ENCODE results near the gene SERPINE1.
"Not testable (repeated sequence)": the region's sequence is repeated elsewhere in the genome, so short reads cannot be mapped to it uniquely, and the experiment has no call there.

The SERPINE1 gene

GRCh38 chr7:101125989-101126650 is 784 bp upstream of the SERPINE1 start:
- no peak for DNase-seq

DNA sequence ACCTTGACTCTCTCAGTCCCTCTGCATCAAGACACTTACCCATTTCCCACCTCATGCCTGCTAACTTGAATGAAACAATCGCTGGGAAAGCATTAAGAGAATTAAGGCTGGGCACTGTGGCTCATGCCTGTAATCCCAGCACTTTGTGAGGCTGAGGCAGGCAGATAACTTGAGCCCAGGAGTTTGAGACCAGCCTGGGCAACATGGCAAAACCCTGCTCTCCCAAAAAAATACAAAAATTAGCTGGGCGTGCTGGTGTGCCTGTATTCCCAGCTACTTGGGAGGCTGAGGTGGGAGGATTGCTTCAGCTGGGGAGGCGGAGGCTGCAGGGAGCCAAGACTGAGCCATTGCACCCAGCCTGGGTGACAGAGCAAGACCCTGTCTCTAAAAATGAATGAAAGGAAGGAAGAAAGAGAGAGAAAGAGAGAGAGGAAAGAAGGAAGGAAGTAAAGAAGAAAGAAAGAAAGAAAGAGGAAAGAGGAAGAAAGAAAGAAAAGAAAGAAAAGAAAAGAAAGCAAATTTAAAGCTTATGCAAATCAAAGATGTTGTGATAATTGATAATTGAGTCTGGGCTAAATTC is 646 bp downstream of the SERPINE1 start:
- no peak for DNase-seq

DNA sequence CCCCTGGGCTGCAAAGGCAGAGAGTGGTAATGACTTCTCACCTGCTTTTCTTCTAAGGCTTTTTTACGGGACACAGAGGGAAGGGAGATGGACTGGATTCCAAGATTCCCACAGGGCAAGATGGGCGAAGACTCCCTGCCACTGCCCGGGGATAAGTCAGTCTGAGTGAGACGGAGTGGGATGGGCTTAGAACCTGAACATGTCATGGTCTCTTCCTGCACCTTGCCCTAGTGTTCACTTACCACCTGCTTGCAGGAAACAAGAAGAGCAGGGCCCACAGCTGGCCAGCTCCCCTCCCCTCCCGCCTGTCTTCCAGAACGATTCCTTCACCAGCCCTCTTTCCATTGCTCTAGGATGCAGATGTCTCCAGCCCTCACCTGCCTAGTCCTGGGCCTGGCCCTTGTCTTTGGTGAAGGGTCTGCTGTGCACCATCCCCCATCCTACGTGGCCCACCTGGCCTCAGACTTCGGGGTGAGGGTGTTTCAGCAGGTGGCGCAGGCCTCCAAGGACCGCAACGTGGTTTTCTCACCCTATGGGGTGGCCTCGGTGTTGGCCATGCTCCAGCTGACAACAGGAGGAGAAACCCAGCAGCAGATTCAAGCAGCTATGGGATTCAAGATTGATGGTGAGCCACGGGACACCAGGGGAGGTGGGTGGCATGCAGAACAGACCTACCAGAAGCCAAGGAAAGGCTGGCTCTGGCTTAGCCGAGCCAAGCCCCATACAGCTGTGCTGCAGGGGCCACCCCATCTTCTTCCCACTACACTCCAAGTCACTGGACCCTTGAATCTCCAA is 1.3 kb downstream of the SERPINE1 start:
- no peak for DNase-seq

DNA sequence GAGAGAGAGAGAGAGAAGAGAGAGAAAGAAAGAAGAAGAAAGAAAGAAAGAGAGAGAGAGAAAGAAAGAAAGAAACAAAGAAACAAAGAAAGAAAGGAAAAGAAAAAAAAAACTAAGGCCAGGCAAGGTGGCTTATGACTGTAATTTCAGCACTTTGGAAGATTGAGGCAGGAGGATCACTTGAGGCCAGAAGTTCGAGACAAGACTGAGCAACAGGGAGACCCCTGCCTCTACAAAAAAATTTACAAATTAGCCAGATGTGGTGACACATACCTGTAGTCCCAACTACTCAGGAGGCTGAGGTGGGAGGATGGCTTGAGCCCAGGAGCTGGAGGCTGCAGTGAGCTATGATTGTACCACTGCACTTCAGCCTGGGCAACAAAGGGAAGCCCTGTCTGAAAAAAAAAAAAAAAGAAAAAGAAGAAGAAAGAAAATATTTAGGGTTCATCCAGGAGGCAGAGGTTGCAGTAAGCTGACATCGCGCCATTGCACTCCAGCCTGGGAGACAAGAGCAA is 2.8 kb downstream of the SERPINE1 start:
- no peak for DNase-seq

DNA sequence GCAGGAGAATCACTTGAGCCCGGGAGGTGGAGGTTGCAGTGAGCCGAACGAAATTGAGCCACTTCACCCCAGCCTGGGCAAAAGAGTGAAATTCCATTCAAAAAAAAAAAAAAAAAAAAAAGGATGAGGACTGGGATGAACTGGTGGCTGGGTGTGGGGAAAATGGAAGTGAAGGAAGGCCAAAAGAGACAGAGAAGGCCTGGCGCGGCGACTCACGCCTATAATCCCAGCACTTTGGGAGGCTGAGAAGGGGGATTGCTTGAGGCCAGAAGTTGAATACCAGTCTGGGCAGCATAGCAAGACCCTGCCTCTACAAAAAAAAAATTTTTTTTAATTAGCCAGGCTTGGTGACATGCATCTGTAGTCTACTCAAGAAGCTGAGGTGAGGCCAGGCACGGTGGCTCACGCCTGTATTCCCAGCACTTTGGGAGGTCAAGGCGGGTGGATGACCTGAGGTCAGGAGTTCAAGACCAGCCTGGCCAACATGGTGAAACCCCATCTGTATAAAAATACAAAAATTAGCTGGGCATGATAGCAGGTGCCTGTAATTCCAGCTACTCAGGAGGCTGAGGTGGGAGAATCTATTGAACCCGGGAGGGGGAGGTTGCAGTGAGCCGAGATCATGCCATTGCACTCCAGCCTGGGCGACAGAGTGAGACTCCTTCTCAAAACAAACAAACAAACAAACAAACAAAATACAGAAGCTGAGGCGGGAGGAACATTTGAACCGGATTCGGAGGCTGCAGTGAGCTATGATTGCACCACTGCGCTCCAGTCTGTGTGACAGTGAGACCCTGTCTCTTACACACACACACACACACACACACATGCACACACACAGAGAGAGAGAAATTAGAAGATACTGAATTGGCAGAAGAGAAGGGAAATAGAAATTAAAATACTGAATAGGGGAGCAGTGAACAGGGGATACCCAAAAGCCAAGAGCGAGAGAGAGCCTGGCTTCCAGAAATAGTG is 6.0 kb downstream of the SERPINE1 start:
- not testable (repeated sequence) for DNase-seq

DNA sequence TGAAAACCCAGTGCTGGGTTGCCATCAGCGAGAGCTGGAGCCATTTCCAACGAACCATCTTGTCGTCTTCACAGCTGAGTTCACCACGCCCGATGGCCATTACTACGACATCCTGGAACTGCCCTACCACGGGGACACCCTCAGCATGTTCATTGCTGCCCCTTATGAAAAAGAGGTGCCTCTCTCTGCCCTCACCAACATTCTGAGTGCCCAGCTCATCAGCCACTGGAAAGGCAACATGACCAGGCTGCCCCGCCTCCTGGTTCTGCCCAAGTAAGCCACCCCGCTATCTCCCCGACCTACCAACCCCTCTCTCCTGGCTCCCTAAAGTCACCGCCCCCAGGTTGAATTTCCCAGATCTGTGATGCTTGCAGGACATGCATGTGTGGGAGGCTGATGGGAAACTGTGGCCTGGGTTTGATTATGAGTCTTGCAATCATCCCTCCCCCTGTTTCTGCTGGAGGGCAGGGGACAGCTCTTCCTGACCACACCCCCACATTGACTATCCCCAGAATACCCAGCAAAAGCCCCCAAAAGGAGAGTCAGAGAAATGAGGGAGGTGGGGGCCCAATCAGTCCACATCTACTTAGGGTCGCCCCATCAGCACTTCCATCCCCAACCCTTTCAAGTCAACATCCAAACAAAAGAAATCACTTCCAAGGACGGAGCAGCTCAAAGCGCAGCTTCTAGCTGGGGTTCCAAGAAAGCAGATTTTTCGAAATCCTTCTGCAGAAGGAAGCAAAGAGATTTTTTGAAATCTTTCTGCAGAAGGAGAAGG is 6.9 kb downstream of the SERPINE1 start:
- no peak for DNase-seq

DNA sequence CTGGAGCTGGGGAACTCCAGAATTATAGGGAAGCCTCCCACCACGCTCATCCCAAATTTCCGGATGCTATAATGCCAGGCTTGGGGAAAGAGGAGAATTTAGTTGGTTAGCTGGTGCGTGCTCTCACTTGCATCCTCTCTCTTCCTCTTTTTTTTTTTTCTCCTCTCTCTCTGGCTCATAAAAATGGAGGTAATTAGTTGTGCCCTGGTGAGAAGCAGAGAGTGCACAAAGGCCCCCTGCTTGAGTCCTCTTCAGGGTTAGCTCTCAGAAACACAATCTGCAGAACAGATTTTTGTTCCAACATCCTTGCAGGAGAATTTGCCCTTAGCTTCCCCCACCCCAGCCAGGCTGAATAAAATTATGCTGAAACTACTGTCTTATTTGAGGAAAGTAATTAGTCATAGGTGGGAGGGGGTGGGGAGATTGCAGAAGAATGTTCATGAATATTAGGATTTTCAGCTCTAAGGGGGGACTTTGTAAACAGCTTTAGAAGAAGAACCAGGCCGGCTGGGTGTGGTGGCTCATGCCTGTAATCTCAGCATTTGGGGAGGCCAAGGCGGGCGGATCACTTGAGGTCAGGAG is 7.6 kb downstream of the SERPINE1 start:
- DNase-seq, result no peak

- DNase-seq, result no peak
Observed at GRCh38 chr7:101137651-101138212, 10.8 kb downstream of the SERPINE1 start.

GRCh38 chr7:101138213-101138870 is 11.4 kb downstream of the SERPINE1 start:
- DNase-seq, result peak; percentile 75

GRCh38 chr7:101140339-101140699 is 13.4 kb downstream of the SERPINE1 start:
- DNase-seq, result no peak

GRCh38 chr7:101140746-101141382 is 14.0 kb downstream of the SERPINE1 start:
- no peak for DNase-seq

GRCh38 chr7:101151908-101152651 is 25.2 kb downstream of the SERPINE1 start:
- DNase-seq, result no peak

- peak; percentile 85 for DNase-seq
Observed at GRCh38 chr7:101153969-101154692, 27.2 kb downstream of the SERPINE1 start, which contains the start of gene AP1S1. Gene AP1S1 (plus strand): TSS chr7:101154476. CDS start chr7:101154515, 39 bp downstream.

GRCh38 chr7:101154693-101155102 is 27.8 kb downstream of the SERPINE1 start:
- DNase-seq, result no peak

DNA sequence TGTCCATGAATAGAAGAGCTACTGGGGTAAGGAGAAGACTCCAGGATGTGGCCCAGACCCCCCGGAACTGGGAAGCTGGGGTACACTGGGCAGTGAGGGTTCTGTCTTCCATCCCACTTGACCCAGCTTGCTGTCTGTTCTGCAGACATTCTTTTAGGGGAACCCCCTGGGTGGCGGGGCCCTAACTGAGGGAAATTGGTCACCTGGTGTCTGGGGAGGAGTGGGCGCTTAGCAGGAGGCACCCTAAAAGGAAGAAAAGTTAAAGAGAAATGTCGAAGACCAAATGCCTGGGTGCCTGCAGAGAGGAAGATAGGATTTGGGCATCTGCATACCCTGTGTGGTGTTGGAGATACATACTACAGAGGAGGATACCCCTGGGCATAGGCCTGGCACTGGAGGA is 28.4 kb downstream of the SERPINE1 start:
- no peak for DNase-seq

DNA sequence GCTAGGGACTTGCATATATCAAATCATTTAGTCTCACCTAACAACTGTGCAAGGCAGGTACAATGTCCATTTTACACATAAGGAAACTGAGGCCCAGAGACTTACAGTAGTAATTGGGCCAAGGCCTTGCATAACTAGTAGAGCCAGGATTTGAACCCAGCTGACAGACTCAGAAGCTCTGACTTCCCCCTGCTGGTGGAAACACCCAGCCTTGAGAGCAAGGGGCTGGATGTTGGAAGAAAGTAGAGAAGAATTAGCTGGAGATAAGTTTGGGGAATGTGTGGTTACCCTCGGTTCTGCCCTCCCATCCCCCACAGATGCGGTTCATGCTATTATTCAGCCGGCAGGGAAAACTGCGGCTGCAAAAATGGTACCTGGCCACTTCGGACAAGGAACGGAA is 29.4 kb downstream of the SERPINE1 start:
- no peak for DNase-seq

DNA sequence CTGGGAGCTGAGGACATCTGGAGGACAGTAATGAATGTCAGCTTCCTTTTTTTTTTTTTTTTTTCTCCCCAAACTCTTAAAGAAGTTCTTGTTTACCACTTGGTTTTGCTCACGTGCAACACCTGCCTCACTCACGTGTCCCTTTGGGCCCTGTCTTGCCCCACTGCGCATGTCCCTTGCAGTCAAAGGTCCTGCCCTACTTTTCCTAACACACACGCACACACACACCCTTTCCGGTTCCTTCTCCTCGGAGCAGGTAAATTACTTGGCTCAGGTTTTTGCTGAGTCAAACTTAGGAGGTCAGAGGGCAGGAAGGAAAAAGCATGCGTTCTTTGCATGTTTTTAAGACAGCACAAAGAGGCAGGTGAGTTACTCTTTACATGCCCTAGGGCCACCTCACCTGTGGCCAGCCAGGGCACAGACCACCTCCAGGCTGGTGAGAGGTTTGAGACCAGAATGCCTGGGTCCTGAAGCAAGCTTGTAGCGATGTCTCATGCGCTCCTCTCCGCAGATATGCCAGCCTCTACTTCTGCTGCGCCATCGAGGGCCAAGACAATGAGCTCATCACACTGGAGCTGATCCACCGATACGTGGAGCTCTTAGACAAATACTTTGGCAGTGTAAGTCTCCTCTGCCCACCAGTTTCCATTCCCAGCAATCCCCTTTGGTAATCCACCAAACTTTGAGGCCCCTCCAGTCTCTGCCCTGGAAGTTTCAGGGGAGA is 30.1 kb downstream of the SERPINE1 start:
- DNase-seq, result no peak
